ENCODE results near the gene ISL1. TPM values are rescaled to one million over a fixed set of nuclear protein-coding genes. Genes with fewer than 3 reads are reported as not detected.
A peak's percentile ranks its signal among the peaks of the same experiment; 100 is the strongest.

ISL1 gene
- 0.79 TPM for polyA plus RNA-seq (2013, experiment 1 of 2)
- 0.78 TPM for polyA plus RNA-seq (2013, experiment 2 of 2)

DNA sequence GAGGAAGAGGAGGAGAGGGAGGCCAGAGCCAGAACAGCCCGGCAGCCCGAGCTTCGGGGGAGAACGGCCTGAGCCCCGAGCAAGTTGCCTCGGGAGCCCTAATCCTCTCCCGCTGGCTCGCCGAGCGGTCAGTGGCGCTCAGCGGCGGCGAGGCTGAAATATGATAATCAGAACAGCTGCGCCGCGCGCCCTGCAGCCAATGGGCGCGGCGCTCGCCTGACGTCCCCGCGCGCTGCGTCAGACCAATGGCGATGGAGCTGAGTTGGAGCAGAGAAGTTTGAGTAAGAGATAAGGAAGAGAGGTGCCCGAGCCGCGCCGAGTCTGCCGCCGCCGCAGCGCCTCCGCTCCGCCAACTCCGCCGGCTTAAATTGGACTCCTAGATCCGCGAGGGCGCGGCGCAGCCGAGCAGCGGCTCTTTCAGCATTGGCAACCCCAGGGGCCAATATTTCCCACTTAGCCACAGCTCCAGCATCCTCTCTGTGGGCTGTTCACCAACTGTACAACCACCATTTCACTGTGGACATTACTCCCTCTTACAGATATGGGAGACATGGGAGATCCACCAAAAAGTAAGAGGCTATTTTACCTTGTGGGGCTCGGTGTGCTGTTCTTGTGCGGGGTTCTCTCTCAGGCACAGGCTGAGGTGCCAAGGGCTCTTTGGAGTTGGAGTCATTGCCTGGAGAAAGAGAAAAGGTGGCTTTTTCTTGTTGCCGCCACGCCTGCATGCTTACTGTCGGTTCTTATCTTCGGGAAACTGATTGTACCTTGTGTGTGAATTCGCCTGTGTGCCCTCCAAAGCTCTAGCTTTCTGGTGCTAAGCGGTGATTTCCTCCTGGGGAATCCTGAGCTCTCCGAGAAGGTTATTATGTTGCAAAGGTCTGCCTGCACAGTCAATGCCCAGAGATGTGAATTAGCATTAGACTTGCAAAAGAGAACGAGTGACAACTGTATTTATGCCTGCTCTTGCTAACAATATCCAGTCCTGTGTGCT lies at the start of gene ISL1:
ISL1 (plus strand) TSS at position 318 of the 991 bp plus-strand sequence; CDS start at position 542, 224 bp downstream.
- Histone ChIP-seq H3K4me2 (ENCODE audit: low read length) (peak within 1 kb of the TSS; percentile 90), H3K18ac (ENCODE audit: low read length) (peak within 1 kb of the TSS; percentile 7), H3K23ac (ENCODE audit: low read length) (peak within 1 kb of the TSS; percentile 57), H4K8ac (ENCODE audit: low read depth, low read length) (no peak within 1 kb of the TSS), H3K9ac (ENCODE audit: low read length) (peak within 1 kb of the TSS; percentile 80), H2BK15ac (replicated peaks; ENCODE audit: low read depth) (no peak within 1 kb of the TSS), H3K56ac (ENCODE audit: low read length) (peak within 1 kb of the TSS; percentile 89), H3K27ac (ENCODE audit: low read depth, low read length) (peak within 1 kb of the TSS; percentile 58), H3K4me1 (ENCODE audit: control insufficient read depth, low read depth, low read length) (peaks cover 12% of the 10 kb centered on the region), H3K4ac (ENCODE audit: low read depth, low read length) (no peak within 1 kb of the TSS), H3K36me3 (ENCODE audit: control insufficient read depth, insufficient read depth, low read length) (no peaks in the 10 kb centered on the region), H3K27me3 (ENCODE audit: insufficient read depth, low read length, poor library complexity) (peaks cover 6% of the 10 kb centered on the region), H3K79me1 (ENCODE audit: low read length) (no peaks in the 10 kb centered on the region), H4K5ac (ENCODE audit: low read length) (no peak within 1 kb of the TSS), H2AK5ac (ENCODE audit: low read length) (no peak within 1 kb of the TSS), H2BK5ac (ENCODE audit: low read length) (peak within 1 kb of the TSS; percentile 78), H3K4me3 (ENCODE audit: low read length) (peak within 1 kb of the TSS; percentile 56), H2BK120ac (ENCODE audit: low read depth, low read length) (no peak within 1 kb of the TSS), H3K79me2 (ENCODE audit: control insufficient read depth, insufficient read depth, low read length) (no peaks in the 10 kb centered on the region)
- DNase-seq, result peak; percentile 96
- WGBS (ENCODE audit: extremely low coverage, insufficient coverage, low lambda C conversion rate), result no CpG with 5 or more reads among the region's 57 CpGs

DNA sequence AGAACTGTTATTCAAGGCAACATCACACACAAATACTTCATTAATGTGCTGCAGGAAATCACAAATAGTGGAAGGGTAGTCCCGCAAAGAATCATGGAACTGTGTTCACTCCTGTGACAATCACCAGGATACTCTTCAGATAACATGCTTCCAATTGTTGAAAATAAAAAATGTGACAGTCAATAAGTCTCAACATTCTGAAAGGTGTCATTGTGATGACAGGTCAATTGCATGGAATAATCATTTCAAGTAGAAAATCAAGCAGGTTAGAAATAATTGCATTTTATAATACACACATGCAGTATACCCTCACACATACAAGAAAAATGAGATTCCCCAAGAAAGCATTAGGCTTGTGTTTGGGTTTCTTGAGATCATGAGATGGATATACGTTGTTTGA lies 46.4 kb upstream of the ISL1 start:
- Histone ChIP-seq H3K36me3 (ENCODE audit: control insufficient read depth, insufficient read depth, low read length) (no peaks in the 10 kb centered on the region), H4K5ac (ENCODE audit: low read length) (no peak overlapping the region), H3K79me2 (ENCODE audit: control insufficient read depth, insufficient read depth, low read length) (no peaks in the 10 kb centered on the region), H3K4ac (ENCODE audit: low read depth, low read length) (no peak overlapping the region), H2BK5ac (ENCODE audit: low read length) (no peak overlapping the region), H2BK15ac (replicated peaks; ENCODE audit: low read depth) (no peak overlapping the region), H3K27me3 (ENCODE audit: insufficient read depth, low read length, poor library complexity) (no peaks in the 10 kb centered on the region), H3K4me1 (ENCODE audit: control insufficient read depth, low read depth, low read length) (no peaks in the 10 kb centered on the region), H3K23ac (ENCODE audit: low read length) (no peak overlapping the region), H3K27ac (ENCODE audit: low read depth, low read length) (no peak overlapping the region), H3K18ac (ENCODE audit: low read length) (no peak overlapping the region), H4K8ac (ENCODE audit: low read depth, low read length) (no peak overlapping the region), H3K4me3 (ENCODE audit: low read length) (no peak overlapping the region), H3K56ac (ENCODE audit: low read length) (no peak overlapping the region), H3K79me1 (ENCODE audit: low read length) (no peaks in the 10 kb centered on the region), H3K9ac (ENCODE audit: low read length) (no peak overlapping the region), H2BK120ac (ENCODE audit: low read depth, low read length) (no peak overlapping the region), H3K4me2 (ENCODE audit: low read length) (no peak overlapping the region), H2AK5ac (ENCODE audit: low read length) (no peak overlapping the region)
- DNase-seq, result no peak
- no CpG with 5 or more reads among the region's 2 CpGs for WGBS (ENCODE audit: extremely low coverage, insufficient coverage, low lambda C conversion rate)

GRCh38 chr5:51345106-51345505 lies 38.1 kb upstream of the ISL1 start:
- H3K4me1 ChIP-seq (ENCODE audit: control insufficient read depth, low read depth, low read length), result no peaks in the 10 kb centered on the region
- H3K79me2 ChIP-seq (ENCODE audit: control insufficient read depth, insufficient read depth, low read length), result no peaks in the 10 kb centered on the region
- no peak overlapping the region for H3K23ac ChIP-seq (ENCODE audit: low read length)
- no peak overlapping the region for H3K9ac ChIP-seq (ENCODE audit: low read length)
- H2AK5ac ChIP-seq (ENCODE audit: low read length), result no peak overlapping the region
- H2BK5ac ChIP-seq (ENCODE audit: low read length), result no peak overlapping the region
- no CpG with 5 or more reads among the region's 2 CpGs for WGBS (ENCODE audit: extremely low coverage, insufficient coverage, low lambda C conversion rate)
- no peak overlapping the region for H3K56ac ChIP-seq (ENCODE audit: low read length)
- no peak overlapping the region for H3K4me3 ChIP-seq (ENCODE audit: low read length)
- no peak overlapping the region for H4K5ac ChIP-seq (ENCODE audit: low read length)
- H3K79me1 ChIP-seq (ENCODE audit: low read length), result no peaks in the 10 kb centered on the region
- H4K8ac ChIP-seq (ENCODE audit: low read depth, low read length), result no peak overlapping the region
- H3K4ac ChIP-seq (ENCODE audit: low read depth, low read length), result no peak overlapping the region
- DNase-seq, result peak; percentile 10
- no peaks in the 10 kb centered on the region for H3K27me3 ChIP-seq (ENCODE audit: insufficient read depth, low read length, poor library complexity)
- H3K4me2 ChIP-seq (ENCODE audit: low read length), result no peak overlapping the region
- no peak overlapping the region for H3K27ac ChIP-seq (ENCODE audit: low read depth, low read length)
- H2BK120ac ChIP-seq (ENCODE audit: low read depth, low read length), result no peak overlapping the region
- no peaks in the 10 kb centered on the region for H3K36me3 ChIP-seq (ENCODE audit: control insufficient read depth, insufficient read depth, low read length)
- H2BK15ac ChIP-seq (replicated peaks; ENCODE audit: low read depth), result no peak overlapping the region
- H3K18ac ChIP-seq (ENCODE audit: low read length), result no peak overlapping the region

- 100% methylated on average over 1 of the region's 1 CpG for whole genome bisulfite sequencing (ENCODE audit: extremely low coverage, insufficient coverage, low lambda C conversion rate)
- Histone ChIP-seq H3K36me3 (ENCODE audit: control insufficient read depth, insufficient read depth, low read length) (no peaks in the 10 kb centered on the region), H2BK15ac (replicated peaks; ENCODE audit: low read depth) (no peak overlapping the region)
Measured at GRCh38 chr5:51347157-51347556, 36.1 kb upstream of the ISL1 start.

GRCh38 chr5:51347704-51348103 lies 35.5 kb upstream of the ISL1 start:
- Histone ChIP-seq H4K5ac (ENCODE audit: low read length) (no peak overlapping the region), H2BK5ac (ENCODE audit: low read length) (no peak overlapping the region), H3K4ac (ENCODE audit: low read depth, low read length) (no peak overlapping the region), H3K9ac (ENCODE audit: low read length) (no peak overlapping the region), H3K23ac (ENCODE audit: low read length) (no peak overlapping the region), H2BK120ac (ENCODE audit: low read depth, low read length) (no peak overlapping the region), H3K18ac (ENCODE audit: low read length) (no peak overlapping the region), H3K79me1 (ENCODE audit: low read length) (no peaks in the 10 kb centered on the region), H4K8ac (ENCODE audit: low read depth, low read length) (no peak overlapping the region), H3K79me2 (ENCODE audit: control insufficient read depth, insufficient read depth, low read length) (no peaks in the 10 kb centered on the region), H2BK15ac (replicated peaks; ENCODE audit: low read depth) (no peak overlapping the region), H3K4me1 (ENCODE audit: control insufficient read depth, low read depth, low read length) (no peaks in the 10 kb centered on the region), H3K27ac (ENCODE audit: low read depth, low read length) (no peak overlapping the region), H3K36me3 (ENCODE audit: control insufficient read depth, insufficient read depth, low read length) (no peaks in the 10 kb centered on the region), H3K4me2 (ENCODE audit: low read length) (no peak overlapping the region), H2AK5ac (ENCODE audit: low read length) (no peak overlapping the region), H3K27me3 (ENCODE audit: insufficient read depth, low read length, poor library complexity) (no peaks in the 10 kb centered on the region), H3K4me3 (ENCODE audit: low read length) (no peak overlapping the region), H3K56ac (ENCODE audit: low read length) (no peak overlapping the region)
- peak; percentile 68 for DNase-seq
- no CpG with 5 or more reads among the region's 2 CpGs for WGBS (ENCODE audit: extremely low coverage, insufficient coverage, low lambda C conversion rate)

More at GRCh38 chr5:51347157-51347556, 36.1 kb upstream of the ISL1 start:
- Histone ChIP-seq H3K18ac (ENCODE audit: low read length) (no peak overlapping the region), H4K8ac (ENCODE audit: low read depth, low read length) (no peak overlapping the region), H3K27me3 (ENCODE audit: insufficient read depth, low read length, poor library complexity) (no peaks in the 10 kb centered on the region), H3K4ac (ENCODE audit: low read depth, low read length) (no peak overlapping the region), H3K79me2 (ENCODE audit: control insufficient read depth, insufficient read depth, low read length) (no peaks in the 10 kb centered on the region), H3K56ac (ENCODE audit: low read length) (no peak overlapping the region), H4K5ac (ENCODE audit: low read length) (no peak overlapping the region), H3K23ac (ENCODE audit: low read length) (no peak overlapping the region), H3K79me1 (ENCODE audit: low read length) (no peaks in the 10 kb centered on the region), H3K27ac (ENCODE audit: low read depth, low read length) (no peak overlapping the region), H2BK120ac (ENCODE audit: low read depth, low read length) (no peak overlapping the region), H2AK5ac (ENCODE audit: low read length) (no peak overlapping the region), H3K4me3 (ENCODE audit: low read length) (no peak overlapping the region), H3K4me2 (ENCODE audit: low read length) (no peak overlapping the region), H2BK5ac (ENCODE audit: low read length) (no peak overlapping the region), H3K9ac (ENCODE audit: low read length) (no peak overlapping the region), H3K4me1 (ENCODE audit: control insufficient read depth, low read depth, low read length) (no peaks in the 10 kb centered on the region)
- DNase-seq, result no peak
